GM23338 (cell line): ENCODE results near the gene LRMDA. TPM values are rescaled to one million over a fixed set of nuclear protein-coding genes. Genes with fewer than 3 reads are reported as not detected.

Source experiments
- ATAC-seq: fragments of 200-7000 bp; cut with Tn5 transposase; 3 replicates; pipeline ENCODE4 v1.9.1; 2020
- DNase-seq: peaks from one replicate; pipeline ENCODE4 v3.0.0-alpha.2; 2015; ENCODE audit warnings: low spot score
- H2AFZ ChIP-seq: fragments of 200-600 bp; sonication (generic); 2 replicates; pipeline ENCODE4 v1.8.0; 2016; ENCODE audit warnings: antibody characterized with exemption, mild to moderate bottlenecking, moderate library complexity
- H3F3A ChIP-seq: fragments of 200-600 bp; sonication (generic); replicated peaks from 2 replicates; pipeline ENCODE4 v1.8.0; 2017; ENCODE audit warnings: antibody characterized with exemption, mixed run types, low read depth
- H3K27ac ChIP-seq: fragments of 200-600 bp; sonication (generic); 2 replicates; pipeline ENCODE4 v1.6.1; 2016; ENCODE audit warnings: low read depth
- H3K27me3 ChIP-seq: fragments of 200-600 bp; sonication (generic); 2 replicates; pipeline ENCODE4 v1.8.0; 2016; ENCODE audit warnings: mild to moderate bottlenecking, mixed run types, moderate library complexity; ENCODE audit not compliant: insufficient read depth
- H3K36me3 ChIP-seq: fragments of 200-600 bp; sonication (generic); 2 replicates; pipeline ENCODE4 v1.8.0; 2016; ENCODE audit warnings: mild to moderate bottlenecking; ENCODE audit not compliant: insufficient read depth
- H3K4me1 ChIP-seq: fragments of 200-600 bp; sonication (generic); 2 replicates; pipeline ENCODE4 v1.8.0; 2016; ENCODE audit warnings: mild to moderate bottlenecking, moderate library complexity; ENCODE audit not compliant: insufficient read depth
- H3K4me2 ChIP-seq: fragments of 200-600 bp; sonication (generic); 2 replicates; pipeline ENCODE4 v1.7.1; 2017; ENCODE audit warnings: mixed run types
- H3K4me3 ChIP-seq: fragments of 200-600 bp; sonication (generic); 2 replicates; pipeline ENCODE4 v1.6.1; 2016; ENCODE audit warnings: mixed run types
- H3K79me2 ChIP-seq: fragments of 200-600 bp; sonication (generic); replicated peaks from 2 replicates; pipeline ENCODE4 v1.8.0; 2017; ENCODE audit warnings: mild to moderate bottlenecking; ENCODE audit not compliant: insufficient read depth
- H3K9me2 ChIP-seq: fragments of 200-600 bp; sonication (generic); 2 replicates; pipeline ENCODE4 v1.8.0; 2017; ENCODE audit not compliant: insufficient read depth
- H4K20me1 ChIP-seq: fragments of 200-600 bp; sonication (generic); replicated peaks from 2 replicates; pipeline ENCODE4 v1.8.0; 2017; ENCODE audit warnings: mild to moderate bottlenecking; ENCODE audit not compliant: insufficient read depth
- H3K27ac Mint-ChIP-seq: 2 replicates; pipeline ENCODE4 v1.8.0; 2020; ENCODE audit warnings: inconsistent platforms, mild to moderate bottlenecking, moderate library complexity, mixed read lengths
- H3K27me3 Mint-ChIP-seq: 3 replicates; pipeline ENCODE4 v1.8.0; 2022; ENCODE audit warnings: low read depth, mild to moderate bottlenecking, moderate library complexity, mixed read lengths, inconsistent platforms; ENCODE audit not compliant: insufficient read depth, poor library complexity
- H3K36me3 Mint-ChIP-seq: 3 replicates; pipeline ENCODE4 v1.8.0; 2021; ENCODE audit warnings: low read depth, mild to moderate bottlenecking, inconsistent platforms, moderate library complexity, mixed read lengths
- H3K4me1 Mint-ChIP-seq: 3 replicates; pipeline ENCODE4 v1.8.0; 2020; ENCODE audit warnings: mild to moderate bottlenecking, inconsistent platforms, mixed read lengths
- H3K4me3 Mint-ChIP-seq: 3 replicates; pipeline ENCODE4 v1.8.0; 2021; ENCODE audit warnings: moderate library complexity, mild to moderate bottlenecking, inconsistent platforms, mixed read lengths
- H3K9me3 Mint-ChIP-seq: 3 replicates; pipeline ENCODE4 v1.8.0; 2020; ENCODE audit warnings: moderate library complexity, mild to moderate bottlenecking, inconsistent platforms, mixed read lengths
- CREB1 ChIP-seq: fragments of 250-450 bp; sonication (Bioruptor Pico); IDR thresholded peaks from 2 replicates; pipeline ENCODE4 v1.5.0; 2020; ENCODE audit warnings: low read depth, mild to moderate bottlenecking, moderate library complexity
- CTCF ChIP-seq, 2 experiments: fragments of 200-600 bp in 1 of 2; sonication (generic) in 1 of 2; conservative IDR thresholded peaks; 2 replicates each; pipeline versions ENCODE4 v1.5.1 to v1.6.1; 2016 to 2017; ENCODE audit warnings: antibody characterized with exemption in 2 of 2, low read depth in 2 of 2, mild to moderate bottlenecking in 2 of 2, moderate library complexity in 1 of 2
- EZH2phosphoT487 ChIP-seq: fragments of 200-600 bp; sonication (generic); IDR thresholded peaks from one replicate; pipeline ENCODE4 v1.8.1; 2018; ENCODE audit warnings: antibody characterized with exemption; ENCODE audit not compliant: unreplicated experiment
- JUNB ChIP-seq: IDR thresholded peaks from one replicate; pipeline ENCODE4 v1.6.1; 2016; ENCODE audit warnings: antibody characterized with exemption; ENCODE audit not compliant: unreplicated experiment
- NANOG ChIP-seq: IDR thresholded peaks from 2 replicates; pipeline ENCODE4 v1.6.1; 2016; ENCODE audit warnings: antibody characterized with exemption, borderline replicate concordance
- POLR2AphosphoS5 ChIP-seq: IDR thresholded peaks from 2 replicates; pipeline ENCODE4 v1.6.1; 2016; ENCODE audit warnings: antibody characterized with exemption, low read depth
- REST ChIP-seq: IDR thresholded peaks from one replicate; pipeline ENCODE4 v1.6.1; 2018; ENCODE audit warnings: antibody characterized with exemption; ENCODE audit not compliant: unreplicated experiment
- ZNF331 ChIP-seq: fragments of 250-450 bp; sonication (Bioruptor Pico); IDR thresholded peaks from 2 replicates; pipeline ENCODE4 v1.5.0; 2020; ENCODE audit warnings: low read depth, mild to moderate bottlenecking, moderate library complexity
- polyA plus RNA-seq: library from polyadenylated mRNA; unstranded; fragments of >200 nt; fragmentation: Nextera tagmentation; extraction: Ambion mirVana; gene quantifications from 2 replicates; pipeline ENCODE4 v1.2.1, GENCODE V29; 2016
- total RNA-seq: library from RNA; depleted of rRNA; stranded (reverse); fragments of >200 nt; shearing (Covaris generic); gene quantifications from 2 replicates; pipeline ENCODE4 v1.2.3, GENCODE V29; 2014

LRMDA gene
- total and polyA plus RNA-seq, 2 experiments from 2014 or later, result 0.90 to 1.8 TPM

- peaks cover 13% of the 10 kb centered on the region; the same call in 1 of the 2 replicates for H3K9me2 ChIP-seq
- Mint-ChIP-seq H3K4me1 (no peaks in the 10 kb centered on the region), H3K9me3 (no peaks in the 10 kb centered on the region), H3K36me3 (no peaks in the 10 kb centered on the region), H3K27me3 (peaks cover 2% of the 10 kb centered on the region), H3K27ac (no peak overlapping the region), H3K4me3 (no peak overlapping the region)
- no peak for DNase-seq
- no peaks in the 10 kb centered on the region for H3K36me3 ChIP-seq
- no peak overlapping the region for H3K27ac ChIP-seq
- no peaks in the 10 kb centered on the region for H3K27me3 ChIP-seq
- no peaks in the 10 kb centered on the region for H3K4me1 ChIP-seq
- H3K4me3 ChIP-seq, result no peak overlapping the region
- no peak overlapping the region for H3K4me2 ChIP-seq
- TF ChIP-seq CREB1 (no peak), CTCF (conservative IDR thresholded peaks at IDR 0.05; ENCODE audit: low read depth in 2 of 2) (no peak), POLR2AphosphoS5 (no peak), JUNB (no peak), REST (no peak)
- no peak overlapping the region for H2AFZ ChIP-seq
- ATAC-seq, result no peak
- no peaks in the 10 kb centered on the region for H3F3A ChIP-seq
- no peaks in the 10 kb centered on the region for H4K20me1 ChIP-seq
- H3K79me2 ChIP-seq, result no peaks in the 10 kb centered on the region
These were observed 387.1 kb downstream of the LRMDA start for GRCh38 chr10:75818552-75818951.

GRCh38 chr10:75825235-75825634 lies 393.8 kb downstream of the LRMDA start:
- Mint-ChIP-seq H3K36me3 (no peaks in the 10 kb centered on the region), H3K27me3 (peaks cover 2% of the 10 kb centered on the region), H3K27ac (no peak overlapping the region), H3K4me3 (no peak overlapping the region), H3K9me3 (no peaks in the 10 kb centered on the region), H3K4me1 (no peaks in the 10 kb centered on the region)
- 0 out of 2 replicates have a peak, but pooled peaks cover 14% of the 10 kb centered on the region for H3K9me2 ChIP-seq
- H3K79me2 ChIP-seq, result no peaks in the 10 kb centered on the region
- H3F3A ChIP-seq, result no peaks in the 10 kb centered on the region
- no peak for DNase-seq
- no peak overlapping the region for H3K27ac ChIP-seq
- H2AFZ ChIP-seq, result no peak overlapping the region
- no peaks in the 10 kb centered on the region for H4K20me1 ChIP-seq
- H3K4me1 ChIP-seq, result no peaks in the 10 kb centered on the region
- no peaks in the 10 kb centered on the region for H3K27me3 ChIP-seq
- no peak for ATAC-seq
- no peak overlapping the region for H3K4me3 ChIP-seq
- no peaks in the 10 kb centered on the region for H3K36me3 ChIP-seq
- no peak overlapping the region for H3K4me2 ChIP-seq
- TF ChIP-seq ZNF331 (CRISPR knock-in tag) (no peak), NANOG (no peak), EZH2phosphoT487 (no peak), REST (no peak)
